ENCODE results near the gene CISH.
A peak's percentile ranks its signal among the peaks of the same experiment; 100 is the strongest.

Gene CISH

DNA sequence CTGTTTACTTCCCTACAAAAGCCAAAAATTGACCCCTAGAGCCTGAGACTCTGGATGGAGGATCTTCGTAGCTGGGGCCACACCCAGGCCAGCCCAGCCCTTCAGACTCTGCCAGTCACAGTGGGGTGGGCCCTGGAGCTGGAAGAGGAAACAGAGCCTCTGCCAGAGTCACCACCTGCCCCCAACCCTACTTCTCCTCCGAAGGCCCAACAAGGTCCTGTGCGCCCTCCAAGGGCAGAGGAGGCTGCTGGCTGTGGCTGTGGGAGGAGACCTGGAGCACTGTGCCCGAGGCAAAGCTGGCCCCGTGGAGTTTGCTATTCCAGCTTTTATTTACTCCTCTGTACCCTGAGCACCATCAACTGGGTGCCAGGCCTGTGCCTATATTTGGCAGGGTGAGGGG lies 19.0 kb downstream of the CISH start:
- DNase-seq: peak; percentile 62

- DNase-seq: no peak
Observed at GRCh38 chr3:50591196-50591741, 20.3 kb downstream of the CISH start.

DNA sequence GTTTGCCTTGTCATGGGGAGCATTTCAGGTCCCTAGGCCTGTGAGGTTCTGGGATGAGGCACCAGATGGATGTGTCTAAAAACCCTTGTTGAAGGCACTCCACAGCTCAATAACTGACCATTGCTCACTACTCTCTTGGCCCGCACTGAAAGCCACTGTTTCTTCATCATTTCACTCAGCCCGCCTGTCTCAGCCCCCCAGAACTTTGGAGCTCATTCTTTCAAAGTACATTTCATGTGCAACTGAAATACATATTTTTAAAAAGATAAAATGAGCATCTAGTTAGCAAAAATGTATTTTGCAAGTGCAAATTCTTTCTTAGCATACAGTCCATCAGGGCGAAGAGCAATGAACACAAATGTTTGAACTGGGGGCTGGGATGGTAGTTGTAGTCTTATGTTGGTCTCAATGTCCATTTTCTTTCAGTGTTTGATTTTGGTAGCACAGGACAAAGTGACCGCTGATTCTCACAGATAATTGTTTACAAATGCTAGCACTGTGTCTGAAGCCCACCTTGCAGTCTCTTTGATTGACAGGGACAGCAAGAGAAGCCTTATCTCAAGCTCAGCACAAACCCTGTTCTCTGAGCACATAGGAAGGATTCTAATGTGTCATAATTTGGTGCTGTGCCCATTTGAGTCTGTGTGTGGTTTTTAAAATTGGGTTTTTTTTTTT lies 22.7 kb downstream of the CISH start:
- DNase-seq: peak; percentile 88

DNA sequence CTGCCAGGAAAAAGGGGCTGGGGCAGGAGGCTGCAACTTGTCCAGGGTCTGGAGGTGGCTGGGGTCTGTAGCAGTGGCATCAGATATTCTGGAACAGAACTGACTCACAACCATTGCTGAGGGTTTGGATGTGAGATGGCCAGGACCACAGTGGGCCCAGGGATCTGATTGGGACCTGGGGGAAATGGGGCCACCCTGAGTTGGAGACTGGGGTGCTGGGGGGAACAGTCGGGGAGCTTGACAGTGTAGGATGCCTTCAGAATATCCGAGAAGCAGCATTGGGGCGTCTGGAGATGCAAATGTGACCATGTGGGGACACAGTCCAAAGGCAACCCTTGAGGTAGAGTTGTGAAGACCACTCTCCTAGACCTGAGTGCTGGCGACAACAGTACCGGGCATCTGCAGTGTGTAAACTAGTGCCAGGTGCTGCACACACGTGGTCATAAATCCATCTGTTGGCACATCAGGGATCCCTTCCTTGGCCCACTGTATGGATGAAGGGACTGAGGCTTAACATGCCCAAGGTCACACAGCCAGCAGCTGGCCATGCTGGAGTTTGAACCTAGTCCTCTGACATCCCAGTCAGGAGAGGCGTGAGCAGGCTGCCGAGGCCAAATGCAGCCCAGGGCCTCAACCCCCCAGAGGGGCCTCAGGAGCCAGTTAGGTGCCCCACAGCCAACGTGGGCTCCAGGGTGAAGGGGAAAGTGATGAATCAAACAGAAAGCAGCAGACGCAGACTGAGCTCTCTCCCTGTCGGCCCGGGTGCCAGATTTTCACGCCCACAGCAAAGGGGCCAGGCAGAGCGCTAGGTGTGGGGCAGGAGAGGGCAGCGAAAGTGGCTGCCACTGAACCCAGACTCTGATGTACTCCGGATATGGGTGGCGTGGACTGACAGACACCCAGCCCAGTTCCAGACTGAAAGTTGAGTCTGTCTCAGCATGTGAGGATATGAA lies 23.5 kb downstream of the CISH start:
- peak; percentile 33 for DNase-seq

DNA sequence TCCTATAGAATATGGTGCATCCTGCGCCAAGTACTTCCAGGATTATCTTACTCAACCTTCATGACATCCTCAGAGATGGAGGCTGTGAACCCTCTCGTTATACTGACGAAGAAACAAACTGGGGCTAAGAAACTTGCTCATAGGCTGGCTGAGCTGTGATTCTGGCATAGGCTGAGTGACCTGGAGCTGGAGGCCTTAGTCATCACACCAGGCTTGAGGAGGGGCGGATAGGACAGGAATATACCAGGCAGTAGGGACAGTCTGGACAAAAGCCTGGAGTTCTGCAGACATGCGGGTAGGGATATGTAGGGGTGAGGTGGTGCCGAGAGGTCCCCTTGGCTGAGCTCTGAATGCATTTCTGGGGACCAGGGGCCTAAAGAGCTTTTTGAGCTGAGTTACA lies 24.2 kb downstream of the CISH start:
- DNase-seq: no peak

DNA sequence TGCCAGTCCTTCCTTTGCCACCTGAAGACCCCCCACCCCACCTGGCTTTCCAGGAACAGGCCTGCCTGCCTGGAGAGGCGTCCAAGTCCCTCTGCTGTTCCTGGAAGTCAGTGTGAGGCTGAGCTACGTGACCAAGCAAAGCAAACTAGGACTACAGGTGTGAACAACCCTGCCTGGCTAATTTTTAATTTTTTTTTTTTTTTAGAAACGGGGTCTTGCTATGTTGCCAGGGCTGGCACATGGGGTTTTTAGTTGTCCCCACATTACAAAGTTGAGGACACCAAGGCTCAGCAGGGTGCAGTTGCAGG lies 24.9 kb downstream of the CISH start:
- no peak for DNase-seq

DNA sequence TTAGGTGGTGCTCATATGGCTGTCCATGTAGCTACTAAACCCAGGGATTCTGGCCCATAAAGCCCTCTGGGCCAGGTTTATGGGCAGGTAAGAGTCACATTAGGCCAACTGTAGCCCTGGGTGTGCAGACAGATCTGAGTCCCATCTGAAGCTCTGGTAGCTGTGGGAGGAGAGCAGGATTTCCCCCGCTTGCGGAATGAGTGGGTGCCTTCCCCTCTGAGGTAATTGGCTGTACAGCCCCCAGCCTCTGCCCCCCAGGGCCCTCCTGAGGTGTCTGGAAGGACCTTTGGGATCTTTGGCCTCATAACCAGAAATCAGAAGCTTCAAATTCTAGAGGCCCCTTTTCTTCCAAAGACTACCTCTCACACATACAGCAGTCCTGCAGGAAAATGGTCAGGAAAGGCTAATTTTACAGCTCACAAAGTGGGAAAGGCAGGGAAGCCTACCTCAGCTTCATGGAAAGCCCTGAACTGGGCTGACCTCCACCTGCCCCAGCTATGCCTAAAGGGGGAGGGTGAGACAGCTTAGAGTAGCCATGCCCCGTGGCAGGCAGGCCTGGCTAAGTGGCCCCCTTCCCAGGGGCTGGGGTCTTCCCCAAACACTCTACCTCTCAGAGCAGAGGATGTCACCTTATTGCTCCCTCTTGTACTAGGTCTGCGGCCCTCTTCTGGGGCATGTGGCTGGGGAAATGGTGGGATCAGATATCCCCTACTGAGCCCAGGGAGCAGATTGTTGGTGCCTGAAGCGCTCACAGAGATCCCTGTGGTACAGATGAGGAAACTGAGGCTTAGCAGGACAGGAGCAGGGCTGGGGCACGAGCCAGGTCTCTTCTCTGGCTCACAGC lies 25.4 kb downstream of the CISH start:
- no peak for DNase-seq

DNA sequence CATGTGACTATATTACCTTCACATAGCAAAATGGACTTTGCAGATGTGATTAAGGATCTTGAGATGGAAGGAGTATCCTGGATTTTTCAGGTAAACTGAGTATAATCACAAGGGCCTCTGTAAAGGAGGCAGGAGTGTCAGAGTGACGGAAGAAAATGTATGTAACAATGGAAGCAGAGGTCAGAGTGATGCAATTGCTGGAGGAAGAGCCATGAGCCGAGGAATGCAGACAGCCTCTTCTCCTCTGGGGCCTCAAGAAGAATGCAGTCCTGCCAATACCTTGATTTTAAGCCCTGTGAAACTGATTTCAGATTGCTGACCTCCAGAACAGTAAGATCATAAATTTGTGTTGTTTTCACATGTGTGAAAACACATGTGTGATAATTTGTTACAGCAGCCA lies 27.2 kb downstream of the CISH start:
- DNase-seq: no peak

GRCh38 chr3:50583897-50584296 lies 27.7 kb downstream of the CISH start:
- DNase-seq: no peak

- no peak for DNase-seq
Observed at GRCh38 chr3:50582083-50582482, 29.5 kb downstream of the CISH start.

DNA sequence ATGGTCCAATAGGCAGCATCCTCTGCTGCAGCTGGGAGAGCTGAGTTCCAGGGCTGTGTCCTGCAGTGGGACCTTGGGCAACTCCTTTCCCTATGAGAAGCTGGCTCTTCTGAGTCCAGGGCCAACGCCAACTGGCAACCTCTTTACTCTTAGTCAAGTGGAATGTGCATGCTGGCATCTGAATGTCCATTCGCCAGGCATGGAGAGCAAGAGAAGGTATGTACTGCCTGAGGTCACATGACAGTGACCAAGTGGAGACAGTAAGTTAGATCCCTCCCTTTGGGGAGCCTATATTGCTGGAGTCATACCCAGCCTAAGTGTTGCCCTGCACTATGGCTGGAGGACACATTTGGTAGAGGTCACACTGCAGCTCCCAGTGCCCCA lies 30.1 kb downstream of the CISH start:
- no peak for DNase-seq

GRCh38 chr3:50580683-50581458 lies 30.7 kb downstream of the CISH start:
- DNase-seq: no peak

- DNase-seq: no peak
Observed at GRCh38 chr3:50577348-50577747, 34.2 kb downstream of the CISH start.

- DNase-seq: peak; percentile 54
Observed at GRCh38 chr3:50575372-50575771, 36.2 kb downstream of the CISH start.

DNA sequence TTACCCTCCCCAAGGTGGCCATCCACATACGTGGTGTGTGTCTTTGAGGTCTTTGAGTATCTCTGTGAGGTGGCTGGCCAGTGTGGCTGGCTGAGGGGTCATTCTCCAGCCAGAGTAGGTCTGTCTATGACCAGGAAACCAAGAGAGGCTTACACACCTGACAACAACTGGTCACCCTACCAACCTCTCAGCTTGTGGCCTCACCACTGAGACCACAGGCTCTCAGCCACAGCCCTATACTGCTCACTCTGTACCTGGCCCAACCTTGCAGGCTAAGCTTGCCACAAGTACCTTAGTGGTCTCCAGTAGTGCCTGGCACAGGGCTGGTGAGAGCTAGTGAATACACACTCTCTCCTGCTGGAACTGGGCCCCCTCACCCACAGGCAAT lies 37.1 kb downstream of the CISH start:
- DNase-seq: no peak

- peak; percentile 49 for DNase-seq
Observed at GRCh38 chr3:50573566-50574443, 37.8 kb downstream of the CISH start.

DNA sequence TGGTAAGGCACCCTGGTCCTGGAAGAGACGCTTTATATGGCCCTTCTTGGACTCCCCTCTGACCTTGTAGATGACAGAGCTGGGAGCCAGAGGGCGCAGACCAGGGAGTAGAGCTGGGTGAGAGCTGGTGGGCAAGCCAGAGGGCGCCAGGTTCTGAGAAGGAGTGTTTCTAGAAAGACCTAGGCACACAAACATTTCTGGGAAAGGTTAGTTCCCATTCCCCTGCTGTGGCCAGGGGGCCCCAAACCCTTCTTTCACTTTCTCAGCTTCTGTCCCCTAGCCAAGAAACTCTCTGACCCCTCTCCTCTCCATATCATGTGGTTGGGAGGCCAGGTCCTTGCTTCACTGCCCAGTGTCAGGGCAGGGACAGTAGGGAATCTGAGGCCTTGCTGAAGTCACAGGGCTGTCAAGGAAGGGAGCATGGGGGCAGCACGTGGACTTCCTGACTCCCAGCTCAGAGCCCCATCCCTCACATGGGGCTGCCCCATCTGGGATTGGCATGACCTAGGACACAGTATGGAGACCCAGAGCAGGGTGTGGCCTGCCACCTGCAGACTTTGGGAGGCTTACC lies 38.7 kb downstream of the CISH start:
- peak; percentile 44 for DNase-seq

DNA sequence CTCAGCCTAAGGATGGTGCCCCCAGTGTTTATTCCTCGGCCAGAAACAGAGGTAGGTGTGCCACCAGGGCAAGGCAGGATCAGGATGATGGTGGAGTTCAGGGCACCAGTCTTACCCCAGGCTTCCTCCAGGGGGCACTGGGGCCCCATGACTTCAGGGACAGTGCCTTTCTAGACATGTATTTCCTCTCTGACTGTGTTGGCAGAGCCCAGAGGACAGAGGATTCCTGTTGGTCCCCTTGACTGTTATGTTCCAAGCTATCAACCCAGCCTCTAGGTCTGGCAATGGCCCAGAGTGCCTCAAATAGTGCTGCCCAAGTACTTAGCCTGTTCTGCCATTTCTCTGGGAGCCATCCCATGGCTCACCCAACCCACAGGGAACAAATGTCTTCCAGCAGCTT lies 39.4 kb downstream of the CISH start:
- DNase-seq: peak; percentile 91

- no peak for DNase-seq
Observed at GRCh38 chr3:50571486-50571885, 40.1 kb downstream of the CISH start.

DNA sequence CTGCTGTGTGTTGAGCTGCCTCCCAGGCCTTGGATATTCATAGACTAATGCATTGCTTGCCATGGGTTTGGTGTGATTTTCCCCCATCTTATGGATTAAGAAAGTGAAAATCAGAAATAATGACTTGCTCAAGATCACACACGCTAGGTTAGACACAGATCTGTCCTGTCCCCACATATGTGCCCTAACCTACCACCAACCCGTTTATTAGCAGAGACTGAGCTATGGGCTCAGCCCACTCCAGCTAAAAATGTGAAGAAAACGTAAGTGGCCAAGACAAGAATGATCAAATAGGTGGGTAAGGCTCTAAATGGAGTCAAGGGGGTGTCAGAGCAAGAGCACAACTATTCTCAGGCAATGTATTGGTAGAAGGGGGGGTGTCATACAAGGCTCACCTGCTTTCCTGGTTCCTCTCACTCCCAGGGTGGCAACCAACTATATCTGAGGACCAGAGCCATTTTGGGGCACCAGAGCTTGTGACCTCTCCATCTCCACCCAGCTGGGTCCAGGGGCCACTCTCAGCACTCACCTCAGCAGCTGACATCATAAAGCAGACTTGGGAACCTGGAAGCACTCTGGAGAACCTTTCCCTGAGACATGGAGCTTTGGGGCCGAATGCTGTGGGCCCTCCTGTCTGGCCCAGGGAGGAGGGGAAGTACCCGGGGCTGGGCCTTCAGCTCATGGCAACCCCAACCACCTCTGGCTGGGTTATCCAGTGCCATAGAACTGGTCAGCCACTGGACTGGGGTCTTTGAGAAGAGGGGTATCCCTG lies 40.9 kb downstream of the CISH start:
- no peak for DNase-seq
